ENCODE results near the gene ZNF236.

DNA sequence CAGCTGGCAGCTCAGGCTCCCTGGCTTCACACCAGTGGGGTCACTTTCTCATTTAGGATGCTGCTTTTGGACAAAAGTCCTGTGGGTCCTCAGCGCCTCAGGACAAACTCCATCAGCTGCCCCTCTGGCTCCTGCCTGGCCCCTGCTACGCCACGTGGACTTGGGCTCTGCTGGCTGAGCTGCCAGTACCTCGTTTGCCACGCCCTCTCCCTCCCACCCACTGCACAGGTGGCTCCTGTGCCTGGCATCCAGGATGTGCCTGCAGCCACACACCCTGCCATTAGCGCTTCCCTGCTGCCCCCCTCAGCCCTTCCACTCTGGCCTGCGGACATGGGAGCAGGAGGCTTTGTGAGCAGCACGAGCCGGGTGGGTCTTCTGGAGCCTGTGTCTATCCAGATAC lies 118.9 kb downstream of the ZNF236 start:
- TF ChIP-seq, protein P1, sequence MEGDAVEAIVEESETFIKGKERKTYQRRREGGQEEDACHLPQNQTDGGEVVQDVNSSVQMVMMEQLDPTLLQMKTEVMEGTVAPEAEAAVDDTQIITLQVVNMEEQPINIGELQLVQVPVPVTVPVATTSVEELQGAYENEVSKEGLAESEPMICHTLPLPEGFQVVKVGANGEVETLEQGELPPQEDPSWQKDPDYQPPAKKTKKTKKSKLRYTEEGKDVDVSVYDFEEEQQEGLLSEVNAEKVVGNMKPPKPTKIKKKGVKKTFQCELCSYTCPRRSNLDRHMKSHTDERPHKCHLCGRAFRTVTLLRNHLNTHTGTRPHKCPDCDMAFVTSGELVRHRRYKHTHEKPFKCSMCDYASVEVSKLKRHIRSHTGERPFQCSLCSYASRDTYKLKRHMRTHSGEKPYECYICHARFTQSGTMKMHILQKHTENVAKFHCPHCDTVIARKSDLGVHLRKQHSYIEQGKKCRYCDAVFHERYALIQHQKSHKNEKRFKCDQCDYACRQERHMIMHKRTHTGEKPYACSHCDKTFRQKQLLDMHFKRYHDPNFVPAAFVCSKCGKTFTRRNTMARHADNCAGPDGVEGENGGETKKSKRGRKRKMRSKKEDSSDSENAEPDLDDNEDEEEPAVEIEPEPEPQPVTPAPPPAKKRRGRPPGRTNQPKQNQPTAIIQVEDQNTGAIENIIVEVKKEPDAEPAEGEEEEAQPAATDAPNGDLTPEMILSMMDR (IDR thresholded peaks at IDR 0.05; ENCODE audit: insufficient read depth, low read length, poor library complexity, severe bottlenecking), result no peak
- TF ChIP-seq EZH2phosphoT487 (conservative IDR thresholded peaks at IDR 0.05; ENCODE audit: low read length), result no peak

Data from SU-DHL-6 (cell line).